AG09309 (cell line): ENCODE data around the gene AGXT.

Experiments used
- DNase-seq: peaks from one replicate; pipeline ENCODE4 v3.0.0-alpha.2; 2010; ENCODE audit warnings: low read depth
- H3K4me3 ChIP-seq: 2 replicates; pipeline ENCODE4 v1.5.1; 2011; ENCODE audit warnings: mild to moderate bottlenecking, low read depth, low read length, moderate library complexity; ENCODE audit not compliant: control insufficient read depth
- CTCF ChIP-seq: IDR thresholded peaks from 2 replicates; pipeline ENCODE4 v1.5.1; 2011; ENCODE audit warnings: mild to moderate bottlenecking, low read depth, low read length, inconsistent platforms; ENCODE audit not compliant: insufficient read depth, control insufficient read depth; ENCODE audit errors: missing control alignments

AGXT gene

GRCh38 chr2:240921995-240922244, 53.3 kb downstream of the AGXT start:
- no peak for TF ChIP-seq CTCF
- H3K4me3 ChIP-seq = no peak overlapping the region
- DNase-seq = no peak

- DNase-seq = no peak
- TF ChIP-seq CTCF = no peak
- no peak overlapping the region for H3K4me3 ChIP-seq
Observed at GRCh38 chr2:240922245-240922981, 53.8 kb downstream of the AGXT start.

GRCh38 chr2:240922982-240923537, 54.4 kb downstream of the AGXT start:
- H3K4me3 ChIP-seq = no peak overlapping the region
- DNase-seq = no peak
- TF ChIP-seq CTCF = no peak

- no peak for DNase-seq
- no peak for TF ChIP-seq CTCF
- no peak overlapping the region for H3K4me3 ChIP-seq
Observed at GRCh38 chr2:240925191-240925567, 56.6 kb downstream of the AGXT start.

GRCh38 chr2:240925568-240926515, 57.2 kb downstream of the AGXT start:
- H3K4me3 ChIP-seq = no peak overlapping the region
- TF ChIP-seq CTCF = no peak
- DNase-seq = no peak

GRCh38 chr2:240926516-240927389, 58.1 kb downstream of the AGXT start:
- no peak for DNase-seq
- H3K4me3 ChIP-seq = no peak overlapping the region
- TF ChIP-seq CTCF = no peak
